Liver (tissue), 9 donors: ENCODE data around the gene RNF126. TPM values are rescaled to one million over a fixed set of nuclear protein-coding genes. Genes with fewer than 3 reads are reported as not detected.

Experiments
- DNase-seq: peaks from one replicate; pipeline ENCODE4 v3.0.0-alpha.2; 2017; ENCODE audit warnings: low spot score
- H3K27ac ChIP-seq, 2 donors: one replicate each; pipeline ENCODE4 v1.7.0; 2013; ENCODE audit warnings: inconsistent platforms in 2 of 2, low read length in 2 of 2, control low read depth in 1 of 2, low read depth in 1 of 2, mild to moderate bottlenecking in 1 of 2
- H3K27me3 ChIP-seq, 4 donors: one replicate each; pipeline versions ENCODE4 v1.6.1 to v1.7.0; 2013; ENCODE audit warnings: low read length in 3 of 4, inconsistent platforms in 1 of 4, mild to moderate bottlenecking in 1 of 4, moderate library complexity in 1 of 4; ENCODE audit not compliant: control insufficient read depth in 4 of 4, insufficient read depth in 4 of 4
- H3K36me3 ChIP-seq, 4 donors: one replicate each; pipeline versions ENCODE4 v1.6.1 to v1.7.0; 2013; ENCODE audit warnings: low read length in 3 of 4, mild to moderate bottlenecking in 3 of 4, low read depth in 1 of 4, moderate library complexity in 1 of 4; ENCODE audit not compliant: control insufficient read depth in 4 of 4, insufficient read depth in 3 of 4
- H3K4me1 ChIP-seq, 4 donors: one replicate each; pipeline versions ENCODE4 v1.6.1 to v1.7.0; 2013; ENCODE audit warnings: low read length in 3 of 4, mild to moderate bottlenecking in 3 of 4, moderate library complexity in 1 of 4; ENCODE audit not compliant: control insufficient read depth in 4 of 4, insufficient read depth in 4 of 4
- H3K4me3 ChIP-seq, 3 donors: one replicate each; pipeline versions ENCODE4 v1.6.1 to v1.7.0; 2013; ENCODE audit warnings: low read length in 3 of 3, control low read depth in 1 of 3, low read depth in 1 of 3, mild to moderate bottlenecking in 1 of 3
- H3K9ac ChIP-seq, 2 donors: one replicate each; pipeline ENCODE4 v1.7.0; 2013; ENCODE audit warnings: low read length in 2 of 2, mild to moderate bottlenecking in 2 of 2, moderate library complexity in 2 of 2, control low read depth in 1 of 2, low read depth in 1 of 2
- H3K9me3 ChIP-seq, 4 donors: one replicate each; pipeline versions ENCODE4 v1.6.1 to v1.7.0; 2013; ENCODE audit warnings: low read length in 3 of 4; ENCODE audit not compliant: control insufficient read depth in 4 of 4
- FOXA1 ChIP-seq: IDR thresholded peaks from 2 replicates; pipeline ENCODE4 v1.6.1; 2016; ENCODE audit warnings: antibody characterized with exemption
- FOXA2 ChIP-seq: IDR thresholded peaks from 2 replicates; pipeline ENCODE4 v1.6.1; 2016; ENCODE audit warnings: antibody characterized with exemption
- GABPA ChIP-seq, 2 donors: IDR thresholded peaks in 1 of 2; conservative IDR thresholded peaks in 1 of 2; 2 replicates each; pipeline ENCODE4 v1.6.1; 2016; ENCODE audit warnings: antibody characterized with exemption in 2 of 2, mild to moderate bottlenecking in 1 of 2, moderate library complexity in 1 of 2
- HNF4A ChIP-seq, 2 donors: conservative IDR thresholded peaks; 2 replicates each; pipeline ENCODE4 v1.6.1; 2016; ENCODE audit warnings: antibody characterized with exemption in 2 of 2, mild to moderate bottlenecking in 2 of 2
- HNF4G ChIP-seq: IDR thresholded peaks from 2 replicates; pipeline ENCODE4 v1.6.1; 2016; ENCODE audit warnings: antibody characterized with exemption
- JUND ChIP-seq, 2 donors: IDR thresholded peaks; 2 replicates each; pipeline ENCODE4 v1.6.1; 2016; ENCODE audit warnings: antibody characterized with exemption in 2 of 2
- NR2F2 ChIP-seq: IDR thresholded peaks from 2 replicates; pipeline ENCODE4 v1.6.1; 2016; ENCODE audit warnings: antibody characterized with exemption
- RAD21 ChIP-seq, 2 donors: IDR thresholded peaks; 2 replicates each; pipeline ENCODE4 v1.6.1; 2016; ENCODE audit warnings: antibody characterized with exemption in 2 of 2, mild to moderate bottlenecking in 2 of 2
- REST ChIP-seq: IDR thresholded peaks from 2 replicates; pipeline ENCODE4 v1.6.1; 2016; ENCODE audit warnings: antibody characterized with exemption, mild to moderate bottlenecking
- RXRA ChIP-seq, 2 donors: IDR thresholded peaks; 2 replicates each; pipeline ENCODE4 v1.6.1; 2017 to 2018; ENCODE audit warnings: antibody characterized with exemption in 2 of 2, mild to moderate bottlenecking in 1 of 2
- SP1 ChIP-seq: IDR thresholded peaks from 2 replicates; pipeline ENCODE4 v1.6.1; 2018; ENCODE audit warnings: antibody characterized with exemption, mild to moderate bottlenecking
- YY1 ChIP-seq: IDR thresholded peaks from 2 replicates; pipeline ENCODE4 v1.6.1; 2016; ENCODE audit warnings: antibody characterized with exemption, mild to moderate bottlenecking
- WGBS: extraction: QIAGEN DNeasy Blood & Tissue Kit; methylation state at CpG from one replicate; pipeline ENCODE4 v1.1.7; 2013; 5-methylcytosine and 5-hydroxymethylcytosine counted together
- polyA plus RNA-seq, 2 donors: library from polyadenylated mRNA; stranded (reverse) in 1 of 2; unstranded in 1 of 2; fragments of 200-250 nt in 1 of 2; fragments of >200 nt in 1 of 2; fragmentation: Nextera tagmentation in 1 of 2; extraction: Ambion mirVana in 1 of 2; gene quantifications; one replicate each; pipeline versions ENCODE4 v1.2.1 to v1.2.3, GENCODE V29; 2013 to 2015
- total RNA-seq, 2 donors: library from RNA; depleted of rRNA; stranded (reverse); fragments of >200 nt; gene quantifications; one replicate each; pipeline ENCODE4 v1.2.3, GENCODE V29; 2014
- TF ChIP-seq, protein P1 (sequence below): IDR thresholded peaks from 2 replicates; pipeline ENCODE4 v1.6.1; 2016; ENCODE audit warnings: antibody characterized with exemption
- TF ChIP-seq, protein P2 (sequence below): fragments of 150-350 bp; IDR thresholded peaks from 2 replicates; pipeline ENCODE4 v1.5.1; 2017; ENCODE audit warnings: improper control_type of control experiment, low read depth, low read length; ENCODE audit not compliant: missing input control
- TF ChIP-seq, protein P3 (sequence below): IDR thresholded peaks from 2 replicates; pipeline ENCODE4 v1.6.1; 2016; ENCODE audit warnings: antibody characterized with exemption
- donor health status: healthy.
- donor health status: healthy.
- donor health status: healthy.
- donor health status: healthy.
- donor health status: healthy.

The RNF126 gene
- total and polyA plus RNA-seq, 4 donors: 16.7 to 32.7 (median 24.1) TPM

DNA sequence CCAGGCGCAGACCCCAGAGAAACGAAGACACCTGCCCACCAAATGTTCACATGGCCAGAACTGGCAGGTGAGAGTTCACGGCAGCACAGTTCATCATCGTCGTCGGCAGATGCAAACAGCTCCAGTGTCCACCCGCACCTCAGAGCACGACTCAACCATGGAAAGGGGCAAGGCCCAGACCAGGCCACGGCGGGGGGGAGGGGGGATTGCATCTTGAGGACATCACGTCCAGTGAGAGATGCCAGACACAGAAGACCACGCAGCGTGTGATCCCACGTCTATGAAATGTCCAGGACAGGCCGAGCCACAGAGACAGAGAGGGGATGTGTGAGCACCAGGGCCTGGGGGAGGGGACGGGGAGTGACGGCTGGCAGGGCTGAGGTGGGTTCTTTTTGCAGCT is 7.3 kb downstream of the RNF126 start:
- TF ChIP-seq RXRA (IDR thresholded peaks at IDR 0.05) (no peak), YY1 (no peak), FOXA2 (no peak), REST (no peak), NR2F2 (no peak), SP1 (no peak), JUND (IDR thresholded peaks at IDR 0.05) (no peak), GABPA (IDR thresholded peaks at IDR 0.05 in 1 of 2, conservative IDR thresholded peaks at IDR 0.05 in 1 of 2) (no peak), FOXA1 (no peak), HNF4G (no peak), HNF4A (conservative IDR thresholded peaks at IDR 0.05) (no peak)
- TF ChIP-seq, protein P1, sequence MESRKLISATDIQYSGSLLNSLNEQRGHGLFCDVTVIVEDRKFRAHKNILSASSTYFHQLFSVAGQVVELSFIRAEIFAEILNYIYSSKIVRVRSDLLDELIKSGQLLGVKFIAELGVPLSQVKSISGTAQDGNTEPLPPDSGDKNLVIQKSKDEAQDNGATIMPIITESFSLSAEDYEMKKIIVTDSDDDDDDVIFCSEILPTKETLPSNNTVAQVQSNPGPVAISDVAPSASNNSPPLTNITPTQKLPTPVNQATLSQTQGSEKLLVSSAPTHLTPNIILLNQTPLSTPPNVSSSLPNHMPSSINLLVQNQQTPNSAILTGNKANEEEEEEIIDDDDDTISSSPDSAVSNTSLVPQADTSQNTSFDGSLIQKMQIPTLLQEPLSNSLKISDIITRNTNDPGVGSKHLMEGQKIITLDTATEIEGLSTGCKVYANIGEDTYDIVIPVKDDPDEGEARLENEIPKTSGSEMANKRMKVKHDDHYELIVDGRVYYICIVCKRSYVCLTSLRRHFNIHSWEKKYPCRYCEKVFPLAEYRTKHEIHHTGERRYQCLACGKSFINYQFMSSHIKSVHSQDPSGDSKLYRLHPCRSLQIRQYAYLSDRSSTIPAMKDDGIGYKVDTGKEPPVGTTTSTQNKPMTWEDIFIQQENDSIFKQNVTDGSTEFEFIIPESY: no peak
- TF ChIP-seq, protein P2, sequence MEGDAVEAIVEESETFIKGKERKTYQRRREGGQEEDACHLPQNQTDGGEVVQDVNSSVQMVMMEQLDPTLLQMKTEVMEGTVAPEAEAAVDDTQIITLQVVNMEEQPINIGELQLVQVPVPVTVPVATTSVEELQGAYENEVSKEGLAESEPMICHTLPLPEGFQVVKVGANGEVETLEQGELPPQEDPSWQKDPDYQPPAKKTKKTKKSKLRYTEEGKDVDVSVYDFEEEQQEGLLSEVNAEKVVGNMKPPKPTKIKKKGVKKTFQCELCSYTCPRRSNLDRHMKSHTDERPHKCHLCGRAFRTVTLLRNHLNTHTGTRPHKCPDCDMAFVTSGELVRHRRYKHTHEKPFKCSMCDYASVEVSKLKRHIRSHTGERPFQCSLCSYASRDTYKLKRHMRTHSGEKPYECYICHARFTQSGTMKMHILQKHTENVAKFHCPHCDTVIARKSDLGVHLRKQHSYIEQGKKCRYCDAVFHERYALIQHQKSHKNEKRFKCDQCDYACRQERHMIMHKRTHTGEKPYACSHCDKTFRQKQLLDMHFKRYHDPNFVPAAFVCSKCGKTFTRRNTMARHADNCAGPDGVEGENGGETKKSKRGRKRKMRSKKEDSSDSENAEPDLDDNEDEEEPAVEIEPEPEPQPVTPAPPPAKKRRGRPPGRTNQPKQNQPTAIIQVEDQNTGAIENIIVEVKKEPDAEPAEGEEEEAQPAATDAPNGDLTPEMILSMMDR: no peak
- Histone ChIP-seq H3K36me3 (peaks cover 0 to 29% (median 9%) of the 10 kb centered on the region in 4 donors), H3K4me1 (peaks cover 28 to 44% (median 37%) of the 10 kb centered on the region in 4 donors), H3K9me3 (no peaks in the 10 kb centered on the region), H3K9ac (no peak overlapping the region), H3K4me3 (no peak overlapping the region), H3K27ac (no peak overlapping the region), H3K27me3 (no peaks in the 10 kb centered on the region)
- DNase-seq: no peak
- 84% methylated on average over 17 of the region's 17 CpGs for WGBS

- TF ChIP-seq GABPA (IDR thresholded peaks at IDR 0.05 in 1 of 2, conservative IDR thresholded peaks at IDR 0.05 in 1 of 2) (no peak), SP1 (no peak), HNF4G (no peak), YY1 (no peak), RAD21 (IDR thresholded peaks at IDR 0.05) (no peak)
- TF ChIP-seq, protein P3, sequence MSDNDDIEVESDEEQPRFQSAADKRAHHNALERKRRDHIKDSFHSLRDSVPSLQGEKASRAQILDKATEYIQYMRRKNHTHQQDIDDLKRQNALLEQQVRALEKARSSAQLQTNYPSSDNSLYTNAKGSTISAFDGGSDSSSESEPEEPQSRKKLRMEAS: no peak
- no peak overlapping the region for H3K9ac ChIP-seq
- H3K9me3 ChIP-seq: no peaks in the 10 kb centered on the region
- no peak for DNase-seq
- H3K36me3 ChIP-seq: peaks cover 4 to 41% (median 17%) of the 10 kb centered on the region in 4 donors
- H3K4me1 ChIP-seq: peaks cover 13 to 21% (median 17%) of the 10 kb centered on the region in 4 donors
- H3K27me3 ChIP-seq: no peaks in the 10 kb centered on the region
- H3K4me3 ChIP-seq: no peak overlapping the region
- WGBS: 95% methylated on average over 17 of the region's 17 CpGs
- no peak overlapping the region for H3K27ac ChIP-seq
Measured at GRCh38 chr19:653425-653824, 9.6 kb downstream of the RNF126 start.
